ENCODE measurements around the gene YAP1.

DNA sequence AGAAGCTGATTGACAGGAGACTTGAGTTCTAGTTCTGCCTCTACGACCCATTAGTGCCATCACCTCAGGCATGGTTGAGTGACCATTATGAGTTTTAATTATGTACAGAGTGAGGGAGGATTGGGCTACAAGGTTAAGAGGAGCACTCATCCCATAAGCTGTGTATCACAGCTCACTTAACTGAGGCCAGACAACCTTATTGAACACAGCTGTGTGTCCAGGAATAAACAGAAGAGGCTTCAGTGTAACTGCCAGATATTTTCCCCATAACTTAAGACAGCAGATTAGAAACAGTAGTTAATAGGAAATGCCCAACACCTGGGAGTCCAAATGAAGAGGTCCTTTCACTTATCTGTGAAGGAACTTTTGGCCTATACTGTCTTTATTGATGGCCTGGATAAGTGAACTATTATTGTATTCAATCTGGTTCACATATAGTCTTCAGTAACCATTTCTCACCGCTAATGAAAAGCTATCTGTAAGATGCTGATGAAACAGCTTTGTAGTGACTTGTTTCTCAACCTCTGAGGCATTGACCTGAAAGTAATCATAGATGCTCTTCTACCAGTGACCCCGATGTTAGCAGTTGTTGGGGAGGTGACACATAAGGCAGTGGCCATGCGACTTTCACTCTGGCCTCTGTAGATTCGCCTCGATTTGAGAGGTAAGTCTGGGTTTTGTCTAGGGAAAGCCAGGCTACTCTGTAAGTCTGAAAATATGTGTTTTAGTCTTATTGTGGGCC lies 41.7 kb downstream of the YAP1 start:
- TF ChIP-seq, protein P1, sequence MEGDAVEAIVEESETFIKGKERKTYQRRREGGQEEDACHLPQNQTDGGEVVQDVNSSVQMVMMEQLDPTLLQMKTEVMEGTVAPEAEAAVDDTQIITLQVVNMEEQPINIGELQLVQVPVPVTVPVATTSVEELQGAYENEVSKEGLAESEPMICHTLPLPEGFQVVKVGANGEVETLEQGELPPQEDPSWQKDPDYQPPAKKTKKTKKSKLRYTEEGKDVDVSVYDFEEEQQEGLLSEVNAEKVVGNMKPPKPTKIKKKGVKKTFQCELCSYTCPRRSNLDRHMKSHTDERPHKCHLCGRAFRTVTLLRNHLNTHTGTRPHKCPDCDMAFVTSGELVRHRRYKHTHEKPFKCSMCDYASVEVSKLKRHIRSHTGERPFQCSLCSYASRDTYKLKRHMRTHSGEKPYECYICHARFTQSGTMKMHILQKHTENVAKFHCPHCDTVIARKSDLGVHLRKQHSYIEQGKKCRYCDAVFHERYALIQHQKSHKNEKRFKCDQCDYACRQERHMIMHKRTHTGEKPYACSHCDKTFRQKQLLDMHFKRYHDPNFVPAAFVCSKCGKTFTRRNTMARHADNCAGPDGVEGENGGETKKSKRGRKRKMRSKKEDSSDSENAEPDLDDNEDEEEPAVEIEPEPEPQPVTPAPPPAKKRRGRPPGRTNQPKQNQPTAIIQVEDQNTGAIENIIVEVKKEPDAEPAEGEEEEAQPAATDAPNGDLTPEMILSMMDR (IDR thresholded peaks at IDR 0.05; ENCODE audit: insufficient read depth, low read length, poor library complexity, severe bottlenecking) = no peak
- no peak for TF ChIP-seq EZH2phosphoT487 (conservative IDR thresholded peaks at IDR 0.05; ENCODE audit: low read length)
